ENCODE data around the gene KLHL7. TPM values are rescaled to one million over a fixed set of nuclear protein-coding genes. Genes with fewer than 3 reads are reported as not detected.

KLHL7 gene
- 10 to 100 TPM; 18.5 to 27.2 (median 26.8) TPM for total RNA-seq

GRCh38 chr7:23105644-23106056 lies at the start of gene KLHL7:
Gene KLHL7 (plus strand): TSS chr7:23105785. CDS start chr7:23106027, 242 bp downstream.
- H3K36me3 ChIP-seq, result no peaks in the 10 kb centered on the region
- peaks cover 31% of the 10 kb centered on the region for H3K4me1 ChIP-seq
- H3K27ac ChIP-seq, result peak within 1 kb of the TSS; percentile 96
- H3K4me3 ChIP-seq, result peak within 1 kb of the TSS; percentile 96
- no peaks in the 10 kb centered on the region for H3K27me3 ChIP-seq
- H3K9me3 ChIP-seq, result no peaks in the 10 kb centered on the region
- TF ChIP-seq POLR2AphosphoS5 (IDR thresholded peaks at IDR 0.05), result peak in 2 of 3 donors; percentile 46 to 84
- peak; percentile 79 to 81 for TF ChIP-seq POLR2A (IDR thresholded peaks at IDR 0.05)
- TF ChIP-seq EP300 (IDR thresholded peaks at IDR 0.05), result no peak
- TF ChIP-seq, protein P1, sequence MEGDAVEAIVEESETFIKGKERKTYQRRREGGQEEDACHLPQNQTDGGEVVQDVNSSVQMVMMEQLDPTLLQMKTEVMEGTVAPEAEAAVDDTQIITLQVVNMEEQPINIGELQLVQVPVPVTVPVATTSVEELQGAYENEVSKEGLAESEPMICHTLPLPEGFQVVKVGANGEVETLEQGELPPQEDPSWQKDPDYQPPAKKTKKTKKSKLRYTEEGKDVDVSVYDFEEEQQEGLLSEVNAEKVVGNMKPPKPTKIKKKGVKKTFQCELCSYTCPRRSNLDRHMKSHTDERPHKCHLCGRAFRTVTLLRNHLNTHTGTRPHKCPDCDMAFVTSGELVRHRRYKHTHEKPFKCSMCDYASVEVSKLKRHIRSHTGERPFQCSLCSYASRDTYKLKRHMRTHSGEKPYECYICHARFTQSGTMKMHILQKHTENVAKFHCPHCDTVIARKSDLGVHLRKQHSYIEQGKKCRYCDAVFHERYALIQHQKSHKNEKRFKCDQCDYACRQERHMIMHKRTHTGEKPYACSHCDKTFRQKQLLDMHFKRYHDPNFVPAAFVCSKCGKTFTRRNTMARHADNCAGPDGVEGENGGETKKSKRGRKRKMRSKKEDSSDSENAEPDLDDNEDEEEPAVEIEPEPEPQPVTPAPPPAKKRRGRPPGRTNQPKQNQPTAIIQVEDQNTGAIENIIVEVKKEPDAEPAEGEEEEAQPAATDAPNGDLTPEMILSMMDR (IDR thresholded peaks at IDR 0.05), result no peak
- peak; percentile 98 for DNase-seq (ENCODE audit: low spot score in 2 of 2)
- WGBS, result under 1% methylated on average over 38 of the region's 40 CpGs

GRCh38 chr7:23058408-23059096 lies 47.0 kb upstream of the KLHL7 start:
- WGBS, result 39% methylated on average over 6 of the region's 6 CpGs
- H3K27ac ChIP-seq, result no peak overlapping the region
- TF ChIP-seq POLR2AphosphoS5 (IDR thresholded peaks at IDR 0.05), result no peak
- TF ChIP-seq, protein P1 (IDR thresholded peaks at IDR 0.05), result no peak
- no peak for TF ChIP-seq POLR2A (IDR thresholded peaks at IDR 0.05)
- TF ChIP-seq EP300 (IDR thresholded peaks at IDR 0.05), result no peak
- H3K9me3 ChIP-seq, result no peaks in the 10 kb centered on the region
- H3K4me3 ChIP-seq, result no peak overlapping the region
- H3K27me3 ChIP-seq, result no peaks in the 10 kb centered on the region
- no peak for DNase-seq (ENCODE audit: low spot score in 2 of 2)
- no peaks in the 10 kb centered on the region for H3K4me1 ChIP-seq
- H3K36me3 ChIP-seq, result no peaks in the 10 kb centered on the region

DNA sequence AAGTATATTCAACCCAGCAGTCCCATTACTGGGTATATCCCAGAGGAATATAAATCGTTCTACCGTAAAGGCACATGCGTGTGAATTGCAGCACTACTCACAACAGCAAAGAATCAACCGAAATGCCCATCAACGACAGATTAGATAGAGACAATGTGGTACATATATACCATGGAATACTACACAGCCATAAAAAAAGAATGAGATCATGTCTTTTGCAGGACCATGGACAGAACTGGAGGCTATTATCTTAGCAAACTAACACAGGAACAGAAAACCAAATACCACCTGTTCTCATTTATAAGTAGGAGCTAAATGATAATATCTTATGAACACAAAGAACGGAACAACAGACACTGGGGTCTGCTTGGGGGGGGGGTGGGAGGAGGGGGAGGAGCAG lies 44.3 kb upstream of the KLHL7 start:
- Histone ChIP-seq H3K9me3 (no peaks in the 10 kb centered on the region), H3K36me3 (no peaks in the 10 kb centered on the region), H3K4me1 (no peaks in the 10 kb centered on the region), H3K4me3 (no peak overlapping the region), H3K27ac (no peak overlapping the region), H3K27me3 (no peaks in the 10 kb centered on the region)
- no peak for DNase-seq (ENCODE audit: low spot score in 2 of 2)
- TF ChIP-seq POLR2AphosphoS5 (IDR thresholded peaks at IDR 0.05) (no peak), POLR2A (IDR thresholded peaks at IDR 0.05) (no peak), EP300 (IDR thresholded peaks at IDR 0.05) (no peak)
- TF ChIP-seq, protein P1 (IDR thresholded peaks at IDR 0.05), result no peak
- 94% methylated on average over 6 of the region's 6 CpGs for WGBS

DNA sequence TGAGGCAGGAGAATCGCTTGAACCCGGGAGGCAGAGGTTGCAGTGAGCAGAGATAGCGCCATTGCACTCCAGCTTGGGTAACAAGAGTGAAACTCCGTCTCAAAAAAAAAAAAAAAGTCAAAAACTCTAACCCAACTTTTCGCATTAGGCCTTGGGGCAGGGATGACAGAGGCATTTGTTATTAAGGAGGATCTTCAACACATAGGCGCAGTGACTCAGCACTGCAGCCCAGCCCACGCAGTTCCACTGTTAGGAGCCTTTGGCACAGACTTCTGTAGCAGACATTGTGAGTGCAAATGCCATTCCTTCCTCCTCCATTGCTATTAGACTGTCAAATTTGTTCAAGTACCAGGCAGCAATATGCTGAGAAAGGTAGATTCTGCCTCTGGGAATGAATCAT lies 43.1 kb upstream of the KLHL7 start:
- no peak for DNase-seq (ENCODE audit: low spot score in 2 of 2)
- Histone ChIP-seq H3K4me1 (no peaks in the 10 kb centered on the region), H3K27ac (no peak overlapping the region), H3K9me3 (no peaks in the 10 kb centered on the region), H3K27me3 (no peaks in the 10 kb centered on the region), H3K36me3 (no peaks in the 10 kb centered on the region), H3K4me3 (no peak overlapping the region)
- WGBS, result 79% methylated on average over 7 of the region's 7 CpGs
- no peak for TF ChIP-seq EP300 (IDR thresholded peaks at IDR 0.05)
- no peak for TF ChIP-seq POLR2A (IDR thresholded peaks at IDR 0.05)
- TF ChIP-seq, protein P1 (IDR thresholded peaks at IDR 0.05), result no peak
- TF ChIP-seq POLR2AphosphoS5 (IDR thresholded peaks at IDR 0.05), result no peak

GRCh38 chr7:23065974-23066373 lies 39.6 kb upstream of the KLHL7 start:
- Histone ChIP-seq H3K27ac (no peak overlapping the region), H3K4me3 (no peak overlapping the region), H3K4me1 (no peaks in the 10 kb centered on the region), H3K27me3 (no peaks in the 10 kb centered on the region), H3K9me3 (no peaks in the 10 kb centered on the region), H3K36me3 (no peaks in the 10 kb centered on the region)
- DNase-seq (ENCODE audit: low spot score in 2 of 2), result no peak
- WGBS, result 100% methylated on average over 1 of the region's 1 CpG
- TF ChIP-seq, protein P1 (IDR thresholded peaks at IDR 0.05), result no peak
- TF ChIP-seq POLR2A (IDR thresholded peaks at IDR 0.05), result no peak
- no peak for TF ChIP-seq POLR2AphosphoS5 (IDR thresholded peaks at IDR 0.05)
- TF ChIP-seq EP300 (IDR thresholded peaks at IDR 0.05), result no peak

Data from suprapubic skin (tissue), 4 donors.